ENCODE data around the gene ZNF569.
"Not testable (repeated sequence)": the region's sequence is repeated elsewhere in the genome, so short reads cannot be mapped to it uniquely, and the experiment has no call there.

The ZNF569 gene

GRCh38 chr19:37403403-37403802 lies 63.8 kb downstream of the ZNF569 start:
- no peak for DNase-seq (ENCODE audit: low read depth in 1 of 2, low spot score in 1 of 2)

GRCh38 chr19:37401078-37401477 lies 66.2 kb downstream of the ZNF569 start:
- no peak for DNase-seq (ENCODE audit: low read depth in 1 of 2, low spot score in 1 of 2)

- not testable (repeated sequence) for DNase-seq (ENCODE audit: low read depth in 1 of 2, low spot score in 1 of 2)
Measured at GRCh38 chr19:37391399-37391798, 75.8 kb downstream of the ZNF569 start.

GRCh38 chr19:37389234-37389633 lies 78.0 kb downstream of the ZNF569 start:
- no peak for DNase-seq (ENCODE audit: low read depth in 1 of 2, low spot score in 1 of 2)

- DNase-seq (ENCODE audit: low read depth in 1 of 2, low spot score in 1 of 2) = peak; percentile 89 to 97
Measured at GRCh38 chr19:37370880-37371661, 96.2 kb downstream of the ZNF569 start, which contains the start of gene ZNF527. ZNF527 (plus strand) TSS chr19:37371099; CDS start chr19:37374199, 3,100 bp downstream.

- not testable (repeated sequence) for DNase-seq (ENCODE audit: low read depth in 1 of 2, low spot score in 1 of 2)
Measured at GRCh38 chr19:37370386-37370879, 96.8 kb downstream of the ZNF569 start.

GRCh38 chr19:37362733-37363132 lies 104.5 kb downstream of the ZNF569 start:
- no peak for DNase-seq (ENCODE audit: low read depth in 1 of 2, low spot score in 1 of 2)

GRCh38 chr19:37361994-37362393 lies 105.2 kb downstream of the ZNF569 start:
- no peak for DNase-seq (ENCODE audit: low read depth in 1 of 2, low spot score in 1 of 2)
